ENCODE measurements around the gene COMMD9.
"Not testable (repeated sequence)": the region's sequence is repeated elsewhere in the genome, so short reads cannot be mapped to it uniquely, and the experiment has no call there.

- not testable (repeated sequence) for TF ChIP-seq POLR2A (IDR thresholded peaks at IDR 0.05; ENCODE audit: extremely low read depth, insufficient read length); MAX (IDR thresholded peaks at IDR 0.05; ENCODE audit: low read depth, low read length); CTCF (IDR thresholded peaks at IDR 0.05; ENCODE audit: low read depth, low read length); MYC (IDR thresholded peaks at IDR 0.05; ENCODE audit: low read depth, low read length)
Observed at GRCh38 chr11:36325403-36325802, 36.2 kb upstream of the COMMD9 start.

Measured in NB4 (cell line).